ENCODE results near the gene ZNF516. TPM values are rescaled to one million over a fixed set of nuclear protein-coding genes. Genes with fewer than 3 reads are reported as not detected.

ZNF516 gene
- total RNA-seq, 2 donors from 2014 or later: 23.1 to 23.6 TPM

GRCh38 chr18:76514573-76514972 lies 19.5 kb upstream of the ZNF516 start:
- intact Hi-C loops (cut with DNase I, micrococcal nuclease): no loop called here
- ATAC-seq: no peak
- no peak for DNase-seq

- intact Hi-C loops (cut with DNase I, micrococcal nuclease): no loop called here
- ATAC-seq (no peak), DNase-seq (no peak)
Measured at GRCh38 chr18:76507830-76508385, 12.9 kb upstream of the ZNF516 start.

DNA sequence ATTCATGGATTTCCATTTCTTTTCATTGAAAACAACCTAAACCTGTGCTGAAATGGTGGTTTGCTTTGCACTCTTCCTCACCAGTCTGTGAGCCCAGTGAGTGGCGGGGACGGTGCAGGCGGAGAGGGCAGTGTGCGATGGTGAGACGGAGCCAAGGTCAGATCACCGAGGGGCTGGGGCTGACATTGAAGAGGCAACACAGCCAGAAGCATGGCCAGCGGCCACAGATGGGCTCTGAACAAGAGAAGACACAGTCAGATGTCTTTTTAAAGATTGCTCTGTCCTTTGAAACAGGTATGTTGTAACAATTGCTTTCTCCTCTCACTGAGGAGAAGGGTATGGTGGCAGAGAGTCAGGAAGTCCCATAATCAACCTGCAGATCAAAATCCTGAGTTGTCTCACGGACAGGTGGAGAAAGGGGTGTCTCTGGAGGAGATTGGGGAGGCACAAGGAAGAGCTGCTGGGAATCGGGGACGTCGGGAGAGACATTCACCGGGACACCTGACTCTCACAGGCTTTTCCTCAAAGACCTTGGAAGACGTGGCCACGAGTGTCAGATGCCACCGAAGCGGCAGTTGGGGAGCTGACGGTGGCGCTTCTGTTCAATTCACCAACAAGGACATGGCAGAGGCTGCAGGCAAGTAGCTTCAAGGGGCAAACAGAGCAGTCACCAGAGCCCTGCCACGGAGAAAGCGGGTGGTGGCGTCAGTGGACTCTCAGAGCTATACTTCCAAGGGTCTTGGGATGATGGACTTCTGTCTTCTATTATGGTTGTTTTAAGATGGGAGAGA lies 12.1 kb upstream of the ZNF516 start:
- ATAC-seq (no peak), DNase-seq (no peak)
- intact Hi-C loops (cut with DNase I, micrococcal nuclease): no loop called here

DNA sequence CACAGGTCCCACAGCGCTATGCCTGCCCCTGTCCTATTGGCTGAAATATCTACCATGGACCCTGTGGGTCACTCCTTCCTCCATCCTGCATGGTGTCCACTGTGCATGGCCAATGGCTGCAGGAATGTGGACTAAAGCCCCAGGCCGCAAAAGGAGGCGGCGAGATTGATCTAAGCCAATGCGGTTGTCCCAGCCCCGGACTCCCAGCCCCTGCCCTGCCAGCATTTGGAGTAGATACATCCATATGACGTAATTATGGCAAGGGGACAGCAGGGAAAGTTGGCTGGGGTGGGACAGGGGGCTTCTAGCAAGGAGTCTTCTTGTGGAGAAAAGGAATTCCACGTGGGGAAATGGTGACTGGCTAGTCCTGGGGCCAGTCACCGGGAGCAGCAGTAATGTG lies 11.4 kb upstream of the ZNF516 start:
- ATAC-seq: no peak
- no peak for DNase-seq
- intact Hi-C loops (cut with DNase I, micrococcal nuclease): no loop called here

DNA sequence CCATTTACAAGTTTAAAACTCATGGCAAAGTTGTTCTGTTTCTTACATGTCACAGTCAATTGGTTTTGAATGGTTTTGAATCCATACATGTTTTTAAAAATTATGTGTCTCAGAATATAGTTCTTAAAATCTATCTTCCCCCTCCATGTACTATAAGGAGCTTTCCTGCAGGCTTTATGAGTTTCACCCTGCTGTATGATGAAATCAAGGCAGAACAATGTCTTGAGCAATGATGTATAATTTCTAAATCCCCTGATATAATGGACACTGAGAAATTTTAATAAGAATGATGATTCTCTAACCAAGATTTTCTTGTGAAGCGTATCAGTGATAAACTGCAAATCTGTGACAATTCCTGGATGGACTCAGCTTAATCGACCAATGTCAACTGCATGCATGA lies 10.6 kb upstream of the ZNF516 start:
- DNase-seq: no peak
- intact Hi-C loops (cut with DNase I, micrococcal nuclease): no loop called here

DNA sequence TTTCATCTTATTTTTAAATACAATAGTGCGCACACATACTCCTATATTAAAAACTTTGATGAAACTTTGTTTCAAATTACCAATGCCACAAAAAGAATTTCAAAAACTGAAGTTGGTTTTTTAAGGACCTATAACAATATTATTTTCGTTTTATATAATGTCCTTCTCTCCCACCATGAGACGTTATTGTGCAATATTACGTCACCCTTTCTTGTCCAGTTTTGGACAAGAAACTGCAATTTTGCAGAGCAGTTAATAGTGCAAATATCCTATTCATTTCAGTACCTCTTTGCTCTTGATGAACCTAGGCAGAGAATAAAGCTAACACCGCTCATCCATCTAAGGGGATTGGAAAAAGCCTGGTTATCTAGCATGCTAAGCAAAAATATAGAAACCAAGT lies 9.7 kb upstream of the ZNF516 start:
- ATAC-seq (no peak), DNase-seq (no peak)
- intact Hi-C loops (cut with DNase I, micrococcal nuclease): no loop called here

More for the DNA sequence above, 10.6 kb upstream of the ZNF516 start:
- ATAC-seq: no peak

- DNase-seq (no peak), ATAC-seq (no peak)
- intact Hi-C loops (cut with DNase I, micrococcal nuclease): no loop called here
Measured at GRCh38 chr18:76503649-76504386, 8.8 kb upstream of the ZNF516 start.

DNA sequence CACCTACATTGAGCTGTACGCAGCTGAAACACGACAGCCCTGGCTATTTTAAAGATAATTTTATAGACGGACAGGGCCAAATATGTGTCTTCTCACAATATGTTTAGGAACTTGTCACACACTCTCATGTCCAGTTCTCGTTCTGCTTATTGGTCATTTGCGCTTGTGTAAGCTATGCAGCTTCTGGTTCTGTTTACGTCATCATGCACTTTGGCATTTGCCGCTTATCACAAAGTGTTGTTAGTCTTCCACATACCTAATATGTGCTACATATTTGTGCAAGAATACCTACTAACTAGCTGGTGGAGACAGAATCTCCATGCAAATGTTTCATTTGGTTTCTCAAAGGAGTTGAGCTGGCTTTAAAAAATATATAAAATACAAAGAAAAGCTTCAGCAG lies 7.5 kb upstream of the ZNF516 start:
- DNase-seq (no peak), ATAC-seq (no peak)
- intact Hi-C loops (cut with DNase I, micrococcal nuclease): no loop called here

GRCh38 chr18:76499637-76500340 lies 4.7 kb upstream of the ZNF516 start:
- intact Hi-C loops (cut with DNase I, micrococcal nuclease): no loop called here
- no peak for DNase-seq
- no peak for ATAC-seq

GRCh38 chr18:76499021-76499420 lies 4.0 kb upstream of the ZNF516 start:
- no peak for DNase-seq
- no peak for ATAC-seq
- intact Hi-C loops (cut with DNase I, micrococcal nuclease): no loop called here

GRCh38 chr18:76498064-76498463 lies 3.0 kb upstream of the ZNF516 start:
- intact Hi-C loops (cut with DNase I, micrococcal nuclease): no loop called here
- ATAC-seq: no peak
- no peak for DNase-seq

DNA sequence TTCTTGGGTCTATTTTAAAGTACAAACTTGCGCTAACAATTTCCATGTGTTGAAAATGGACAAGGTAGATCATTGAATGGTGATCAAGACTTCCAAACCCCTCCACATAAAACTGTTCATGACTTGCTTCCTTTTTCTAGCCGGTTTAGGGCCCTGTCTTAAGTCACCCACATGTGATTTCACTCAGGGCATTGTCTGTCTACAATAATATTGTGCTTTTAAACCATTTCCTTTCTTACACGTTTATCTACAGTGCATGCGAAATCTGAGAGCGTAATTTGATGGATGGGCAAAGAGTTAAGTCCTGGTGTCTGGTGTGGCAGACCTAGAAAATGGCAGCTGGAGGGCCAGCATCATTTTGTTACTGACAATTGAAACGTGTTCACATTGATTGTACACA lies 2.0 kb upstream of the ZNF516 start:
- intact Hi-C loops (cut with DNase I, micrococcal nuclease): no loop called here
- ATAC-seq (no peak), DNase-seq (no peak)

DNA sequence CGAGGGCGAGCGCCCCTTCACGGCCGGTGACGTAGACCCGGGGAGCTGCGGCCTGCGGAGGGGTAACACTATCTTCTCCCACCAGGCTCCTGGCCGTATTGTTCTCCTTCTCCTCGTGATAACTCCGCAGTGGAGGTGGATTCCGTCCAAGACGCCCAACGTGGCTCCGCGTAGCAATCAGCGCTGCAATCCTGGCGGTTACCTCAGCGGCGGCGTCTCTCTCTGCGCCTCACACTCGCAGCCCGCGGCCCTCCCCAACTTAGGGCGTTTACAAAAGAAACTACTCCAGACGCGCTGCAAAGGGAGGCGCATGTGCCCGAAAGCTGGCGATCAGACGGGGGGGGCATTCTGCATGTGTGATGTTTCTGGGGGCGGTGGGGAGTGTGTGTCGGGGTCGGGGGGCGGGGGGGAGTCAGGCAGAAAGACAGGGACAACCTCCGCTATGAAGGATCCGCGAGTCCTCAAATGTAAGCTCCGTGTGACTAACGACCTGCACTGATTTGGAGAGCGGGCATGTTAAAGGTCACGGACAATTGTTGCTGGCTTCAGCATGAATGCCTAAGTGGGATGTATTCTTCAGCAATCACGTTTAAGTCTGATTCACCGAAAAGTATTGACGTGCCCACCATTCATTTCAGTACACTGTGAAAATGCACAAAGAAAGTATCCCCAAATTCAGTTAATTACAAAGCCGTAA lies 1.3 kb upstream of the ZNF516 start:
- intact Hi-C loops (cut with DNase I, micrococcal nuclease): no loop called here
- DNase-seq: peak; percentile 75 to 78
- ATAC-seq: peak; percentile 30

- ATAC-seq (peak; percentile 34), DNase-seq (peak; percentile 55 to 59)
- intact Hi-C loops (cut with DNase I, micrococcal nuclease): no loop called here
Measured at GRCh38 chr18:76495435-76496193, 572 bp upstream of the ZNF516 start.

DNA sequence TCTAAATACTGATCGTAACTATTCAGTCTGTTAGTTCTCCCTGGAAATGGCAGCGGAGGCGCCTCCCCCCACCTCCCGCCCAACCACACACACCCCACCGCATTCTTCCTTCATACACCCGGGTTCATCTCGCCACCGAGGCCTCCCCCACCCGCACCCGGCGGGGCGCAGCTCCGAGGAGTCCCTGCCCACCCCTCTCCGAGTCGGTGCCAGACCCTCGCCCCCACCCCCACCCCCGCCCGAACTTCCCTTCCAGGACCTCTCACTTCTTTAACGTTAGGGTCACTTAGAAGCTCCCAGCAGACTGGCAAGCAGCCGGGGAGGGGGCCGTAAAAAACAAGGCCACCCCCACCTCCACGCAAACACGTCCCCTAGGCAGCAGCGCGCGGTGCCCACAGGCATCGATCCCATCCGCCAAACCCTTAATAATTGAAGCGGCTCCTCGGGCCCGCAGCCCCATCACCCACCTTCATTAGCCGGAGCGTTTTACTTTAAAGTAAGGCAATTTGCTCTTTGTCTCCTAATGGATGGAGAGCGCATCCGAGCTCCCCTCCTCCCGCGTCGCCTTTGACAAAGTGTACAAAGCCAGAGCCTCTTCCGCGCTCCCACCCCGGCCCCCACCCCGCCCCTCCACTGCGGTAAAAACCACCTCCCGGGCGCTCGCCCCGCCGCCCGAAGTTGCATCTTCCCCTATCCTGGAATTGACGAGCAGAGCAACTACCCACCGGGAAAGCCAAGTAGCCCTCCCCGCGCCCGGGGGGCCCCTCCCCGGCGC lies 624 bp downstream of the ZNF516 start:
- intact Hi-C loops (cut with DNase I, micrococcal nuclease): no loop called here
- DNase-seq (peak; percentile 51 to 56), ATAC-seq (no peak)

DNA sequence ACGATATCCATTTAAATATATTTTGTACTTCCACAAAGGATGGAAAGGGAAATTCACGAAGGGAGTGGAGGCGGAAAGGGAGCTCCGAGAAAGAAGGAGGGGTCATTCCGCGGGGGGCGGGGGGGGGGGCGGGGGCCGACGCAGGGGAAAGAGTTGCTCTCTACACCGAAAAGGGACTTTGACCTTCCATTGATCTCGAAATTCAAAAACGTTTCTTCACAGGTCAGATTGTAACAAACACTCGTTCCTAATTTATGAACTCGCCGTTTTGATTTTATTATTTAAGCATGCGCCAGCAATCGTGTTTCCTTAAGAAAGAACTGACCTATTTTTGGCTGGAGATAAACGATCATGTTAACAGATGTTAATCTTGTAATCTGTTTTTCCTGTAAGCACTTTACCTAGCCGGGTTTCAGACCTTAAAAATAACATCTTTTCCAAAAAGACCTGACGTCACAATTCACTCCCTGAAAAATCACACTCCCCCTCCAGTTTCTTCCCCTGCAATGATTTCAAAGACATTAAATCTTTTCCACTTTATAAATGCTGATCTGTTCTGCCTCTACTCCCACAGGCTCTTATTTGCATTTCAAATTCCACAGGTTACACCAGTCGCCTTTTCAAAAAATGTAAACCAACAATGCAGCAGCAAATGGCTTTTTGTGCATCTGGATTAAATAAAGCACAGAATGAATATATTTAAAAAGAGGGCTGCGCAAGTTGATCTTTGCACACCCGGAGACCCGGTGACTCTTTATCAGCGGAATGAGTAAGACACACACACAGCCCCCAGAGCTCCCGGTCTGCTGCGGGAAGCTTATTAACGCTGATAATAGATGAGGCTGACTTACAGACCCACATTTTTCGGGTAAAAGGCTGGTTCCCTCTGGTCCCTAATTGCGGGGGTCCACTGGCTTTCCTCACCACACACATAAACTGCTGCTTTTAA lies 1.6 kb downstream of the ZNF516 start:
- DNase-seq: no peak
- ATAC-seq: peak; percentile 33
- intact Hi-C loops (cut with DNase I, micrococcal nuclease): no loop called here

All from left colon (tissue), 2 donors.